ENCODE data around the gene ABLIM1. TPM values are rescaled to one million over a fixed set of nuclear protein-coding genes. Genes with fewer than 3 reads are reported as not detected.

Gene ABLIM1
- total RNA-seq, 4 donors from 2014 or later, result 83.1 to 145 (median 120) TPM

DNA sequence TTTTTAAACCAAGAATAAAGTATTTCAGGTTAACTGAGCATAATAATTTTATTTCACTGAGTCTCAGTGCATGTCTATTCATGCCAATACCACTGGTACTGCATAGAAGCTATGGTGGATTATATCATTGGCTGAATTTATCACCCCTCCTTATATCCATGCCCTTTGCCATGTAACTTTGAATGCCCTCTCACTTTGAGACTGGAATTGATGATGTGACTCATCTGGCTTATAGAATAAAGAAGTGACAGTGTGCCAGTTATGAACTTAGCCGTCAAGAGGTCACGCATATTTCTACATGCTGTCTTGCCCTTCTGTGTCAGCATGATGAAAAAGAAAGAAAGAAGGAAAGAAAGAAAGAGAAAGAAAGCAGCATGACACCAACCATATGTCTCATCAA, 20.7 kb upstream of the ABLIM1 start:
- no peak for DNase-seq (ENCODE audit: extremely low spot score)
- H3K27me3 ChIP-seq, result no peaks in the 10 kb centered on the region
- no peak overlapping the region for H3K27ac ChIP-seq (replicated peaks in 1 of 4)
- intact Hi-C loops (cut with DNase I), result no loop called here
- 88% methylated on average over 2 of the region's 2 CpGs for whole genome bisulfite sequencing
- H3K9me3 ChIP-seq, result no peaks in the 10 kb centered on the region
- peaks cover 0 to 2% (median 0%) of the 10 kb centered on the region in 4 donors for H3K36me3 ChIP-seq
- peaks cover 13 to 24% (median 17%) of the 10 kb centered on the region in 4 donors for H3K4me1 ChIP-seq
- H3K4me3 ChIP-seq, result no peak overlapping the region
- TF ChIP-seq, protein P1, sequence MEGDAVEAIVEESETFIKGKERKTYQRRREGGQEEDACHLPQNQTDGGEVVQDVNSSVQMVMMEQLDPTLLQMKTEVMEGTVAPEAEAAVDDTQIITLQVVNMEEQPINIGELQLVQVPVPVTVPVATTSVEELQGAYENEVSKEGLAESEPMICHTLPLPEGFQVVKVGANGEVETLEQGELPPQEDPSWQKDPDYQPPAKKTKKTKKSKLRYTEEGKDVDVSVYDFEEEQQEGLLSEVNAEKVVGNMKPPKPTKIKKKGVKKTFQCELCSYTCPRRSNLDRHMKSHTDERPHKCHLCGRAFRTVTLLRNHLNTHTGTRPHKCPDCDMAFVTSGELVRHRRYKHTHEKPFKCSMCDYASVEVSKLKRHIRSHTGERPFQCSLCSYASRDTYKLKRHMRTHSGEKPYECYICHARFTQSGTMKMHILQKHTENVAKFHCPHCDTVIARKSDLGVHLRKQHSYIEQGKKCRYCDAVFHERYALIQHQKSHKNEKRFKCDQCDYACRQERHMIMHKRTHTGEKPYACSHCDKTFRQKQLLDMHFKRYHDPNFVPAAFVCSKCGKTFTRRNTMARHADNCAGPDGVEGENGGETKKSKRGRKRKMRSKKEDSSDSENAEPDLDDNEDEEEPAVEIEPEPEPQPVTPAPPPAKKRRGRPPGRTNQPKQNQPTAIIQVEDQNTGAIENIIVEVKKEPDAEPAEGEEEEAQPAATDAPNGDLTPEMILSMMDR (IDR thresholded peaks at IDR 0.05), result no peak
- TF ChIP-seq EP300 (IDR thresholded peaks at IDR 0.05), result no peak
- no peak for TF ChIP-seq POLR2AphosphoS5 (IDR thresholded peaks at IDR 0.05)
- TF ChIP-seq POLR2A (IDR thresholded peaks at IDR 0.05; ENCODE audit: low read depth), result no peak

DNA sequence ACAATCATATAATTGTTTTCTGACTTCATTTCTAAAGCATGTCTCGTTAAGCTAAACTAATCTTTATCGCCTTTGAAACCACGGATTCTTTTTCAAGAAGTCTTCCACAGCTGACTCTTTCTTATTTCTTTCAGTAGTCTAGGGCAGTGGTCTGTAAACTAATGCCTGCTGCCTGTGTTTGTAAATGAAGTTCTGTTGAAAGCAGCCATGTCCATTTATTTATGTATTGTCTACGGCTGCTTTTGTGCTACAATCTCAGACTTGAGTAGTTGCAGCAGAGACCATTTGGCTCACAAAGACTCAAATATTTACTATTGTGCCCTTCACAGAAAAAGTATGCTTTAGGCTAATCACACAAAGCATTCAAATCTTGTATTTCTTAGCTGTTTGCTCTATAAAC, 20.3 kb upstream of the ABLIM1 start:
- peaks cover 0 to 7% (median 0%) of the 10 kb centered on the region in 4 donors for H3K36me3 ChIP-seq
- H3K4me1 ChIP-seq, result peaks cover 13 to 20% (median 15%) of the 10 kb centered on the region in 4 donors
- 86% methylated on average over 4 of the region's 4 CpGs for WGBS
- TF ChIP-seq, protein P1 (IDR thresholded peaks at IDR 0.05), result no peak
- no peak for TF ChIP-seq POLR2AphosphoS5 (IDR thresholded peaks at IDR 0.05)
- no peak for TF ChIP-seq EP300 (IDR thresholded peaks at IDR 0.05)
- TF ChIP-seq POLR2A (IDR thresholded peaks at IDR 0.05; ENCODE audit: low read depth), result no peak
- DNase-seq (ENCODE audit: extremely low spot score), result no peak
- intact Hi-C loops (cut with DNase I), result no loop called here
- no peak overlapping the region for H3K4me3 ChIP-seq
- H3K9me3 ChIP-seq, result no peaks in the 10 kb centered on the region
- no peaks in the 10 kb centered on the region for H3K27me3 ChIP-seq
- no peak overlapping the region for H3K27ac ChIP-seq (replicated peaks in 1 of 4)

DNA sequence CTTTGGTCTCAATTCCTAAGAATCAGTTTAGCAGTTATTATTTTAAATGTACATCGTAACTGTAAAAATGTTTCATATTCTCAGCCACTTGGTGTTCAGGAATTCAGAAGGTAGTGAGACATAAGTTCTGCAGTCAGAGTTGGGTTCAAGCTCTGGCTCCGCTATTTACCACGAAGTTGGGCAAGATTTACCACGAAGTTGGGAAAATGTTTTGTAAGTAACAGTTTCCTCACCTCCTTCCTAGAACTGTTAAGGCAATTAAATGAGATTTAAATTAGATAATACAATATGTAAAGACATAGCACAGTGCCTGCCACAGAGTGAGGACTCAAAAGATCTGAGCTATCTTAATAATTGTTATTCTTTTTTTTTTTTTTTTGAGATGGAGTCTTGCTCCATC, 16.3 kb upstream of the ABLIM1 start:
- Histone ChIP-seq H3K27me3 (peaks cover 0 to 4% (median 0%) of the 10 kb centered on the region in 4 donors), H3K36me3 (peaks cover 0 to 14% (median 0%) of the 10 kb centered on the region in 4 donors), H3K4me1 (no peaks in the 10 kb centered on the region), H3K27ac (replicated peaks in 1 of 4) (no peak overlapping the region), H3K4me3 (no peak overlapping the region), H3K9me3 (no peaks in the 10 kb centered on the region)
- no peak for TF ChIP-seq EP300 (IDR thresholded peaks at IDR 0.05)
- TF ChIP-seq, protein P1 (IDR thresholded peaks at IDR 0.05), result no peak
- no peak for TF ChIP-seq POLR2A (IDR thresholded peaks at IDR 0.05; ENCODE audit: low read depth)
- 78% methylated on average over 4 of the region's 4 CpGs for WGBS
- no peak for DNase-seq (ENCODE audit: extremely low spot score)
- intact Hi-C loops (cut with DNase I), result no loop called here

DNA sequence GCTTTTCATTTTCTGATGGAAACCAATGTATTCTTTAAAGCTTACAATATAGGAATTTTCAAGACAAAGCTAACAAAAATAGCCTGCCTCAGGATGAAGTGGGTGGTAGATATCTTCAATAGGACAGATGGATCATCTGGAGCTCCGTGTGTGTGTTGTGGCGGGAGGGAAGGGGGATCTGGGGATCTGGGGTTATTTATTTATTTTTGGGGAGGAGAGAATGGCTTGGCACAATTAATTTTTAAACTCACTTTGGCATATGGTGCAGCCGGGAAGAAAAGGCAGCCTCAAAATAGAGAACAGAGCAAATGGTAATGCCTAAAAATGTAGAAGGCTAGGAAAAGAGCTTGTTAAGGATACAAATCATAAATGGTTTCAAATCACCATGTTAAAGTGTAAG, 11.6 kb upstream of the ABLIM1 start:
- peaks cover 0 to 14% (median 0%) of the 10 kb centered on the region in 4 donors for H3K36me3 ChIP-seq
- TF ChIP-seq POLR2AphosphoS5 (IDR thresholded peaks at IDR 0.05) (no peak), POLR2A (IDR thresholded peaks at IDR 0.05; ENCODE audit: low read depth) (no peak), EP300 (IDR thresholded peaks at IDR 0.05) (no peak)
- TF ChIP-seq, protein P1 (IDR thresholded peaks at IDR 0.05), result no peak
- H3K27me3 ChIP-seq, result peaks cover 0 to 4% (median 0%) of the 10 kb centered on the region in 4 donors
- 92% methylated on average over 3 of the region's 3 CpGs for WGBS
- no peak for DNase-seq (ENCODE audit: extremely low spot score)
- no peaks in the 10 kb centered on the region for H3K9me3 ChIP-seq
- H3K4me3 ChIP-seq, result no peak overlapping the region
- H3K4me1 ChIP-seq, result peaks cover 0 to 16% (median 2%) of the 10 kb centered on the region in 4 donors
- intact Hi-C loops (cut with DNase I), result no loop called here
- no peak overlapping the region for H3K27ac ChIP-seq (replicated peaks in 1 of 4)

All from esophagus muscularis mucosa (tissue), 4 donors.